DND-41 (cell line): ENCODE data around the gene RAB43.

ENCODE experiments used
- ATAC-seq: fragments of 200-7000 bp; cut with Tn5 transposase; 3 replicates; pipeline ENCODE4 v1.9.1; 2021; ENCODE audit warnings: low read depth; ENCODE audit not compliant: insufficient read depth
- DNase-seq: peaks from one replicate; pipeline ENCODE4 v3.0.0-alpha.2; 2020
- H2AFZ ChIP-seq: 2 replicates; pipeline ENCODE4 v1.6.0; 2012; ENCODE audit warnings: low read depth, low read length
- H3K27ac ChIP-seq: 2 replicates; pipeline ENCODE4 v1.5.1; 2012; ENCODE audit warnings: low read length, inconsistent platforms
- H3K27me3 ChIP-seq: fragments of 200-600 bp; sonication (generic); 2 replicates; pipeline ENCODE4 v1.6.0; 2012; ENCODE audit warnings: low read length, mild to moderate bottlenecking, inconsistent platforms; ENCODE audit not compliant: insufficient read depth, poor library complexity
- H3K36me3 ChIP-seq: 2 replicates; pipeline ENCODE4 v1.5.1; 2012; ENCODE audit warnings: low read length, inconsistent platforms; ENCODE audit not compliant: insufficient read depth
- H3K4me1 ChIP-seq: 2 replicates; pipeline ENCODE4 v1.5.1; 2012; ENCODE audit warnings: mild to moderate bottlenecking, low read length; ENCODE audit not compliant: insufficient read depth
- H3K4me2 ChIP-seq: 2 replicates; pipeline ENCODE4 v1.6.0; 2012; ENCODE audit warnings: mild to moderate bottlenecking, moderate library complexity, low read length, inconsistent platforms; ENCODE audit not compliant: insufficient read depth
- H3K4me3 ChIP-seq, 2 experiments: fragments of 200-600 bp in 1 of 2; shearing (Covaris generic) in 1 of 2; 2 replicates each; pipeline ENCODE4 v1.5.1; 2012 to 2016; ENCODE audit warnings: inconsistent platforms in 2 of 2, low read length in 2 of 2, mild to moderate bottlenecking in 2 of 2, low read depth in 1 of 2, moderate library complexity in 1 of 2
- H3K79me2 ChIP-seq: 2 replicates; pipeline ENCODE4 v1.6.0; 2012; ENCODE audit warnings: low read length, inconsistent platforms; ENCODE audit not compliant: insufficient read depth
- H3K9ac ChIP-seq: 2 replicates; pipeline ENCODE4 v1.6.0; 2012; ENCODE audit warnings: low read depth, mild to moderate bottlenecking, inconsistent platforms, low read length, moderate library complexity
- H3K9me3 ChIP-seq: 2 replicates; pipeline ENCODE4 v1.5.1; 2012; ENCODE audit warnings: low read length, moderate library complexity, mild to moderate bottlenecking, inconsistent platforms; ENCODE audit not compliant: insufficient read depth, severe bottlenecking
- H4K20me1 ChIP-seq: 2 replicates; pipeline ENCODE4 v1.6.0; 2012; ENCODE audit warnings: low read length; ENCODE audit not compliant: insufficient read depth
- CTCF ChIP-seq: IDR thresholded peaks from 2 replicates; pipeline ENCODE4 v1.5.1; 2012; ENCODE audit warnings: borderline replicate concordance, low read length, moderate library complexity, mild to moderate bottlenecking; ENCODE audit not compliant: poor library complexity, severe bottlenecking; ENCODE audit errors: extremely low read depth
- EZH2 ChIP-seq: IDR thresholded peaks from 3 replicates; pipeline ENCODE4 v1.6.1; 2012; ENCODE audit warnings: borderline replicate concordance, low read depth, mild to moderate bottlenecking, moderate library complexity, low read length, inconsistent platforms; ENCODE audit not compliant: severe bottlenecking

RAB43 gene

GRCh38 chr3:129132097-129132866, 10.7 kb upstream of the RAB43 start:
- no peak for DNase-seq
- H3K27me3 ChIP-seq: no peaks in the 10 kb centered on the region
- no peaks in the 10 kb centered on the region for H3K79me2 ChIP-seq
- peaks cover 3% of the 10 kb centered on the region; the same call in 1 of the 2 replicates for H4K20me1 ChIP-seq
- TF ChIP-seq EZH2 (no peak), CTCF (no peak)
- no peaks in the 10 kb centered on the region for H3K9me3 ChIP-seq
- no peak overlapping the region for H3K27ac ChIP-seq
- ATAC-seq: no peak
- H3K4me1 ChIP-seq: no peaks in the 10 kb centered on the region
- H3K36me3 ChIP-seq: peaks cover 81% of the 10 kb centered on the region
- H2AFZ ChIP-seq: no peak overlapping the region
- no peak overlapping the region for H3K4me3 ChIP-seq
- H3K4me2 ChIP-seq: no peak overlapping the region
- no peak overlapping the region for H3K9ac ChIP-seq

GRCh38 chr3:129131465-129132088, 10.0 kb upstream of the RAB43 start:
- Histone ChIP-seq H3K9me3 (no peaks in the 10 kb centered on the region), H2AFZ (no peak overlapping the region), H3K4me3 (no peak overlapping the region), H3K79me2 (no peaks in the 10 kb centered on the region), H3K4me2 (no peak overlapping the region), H3K36me3 (peaks cover 84% of the 10 kb centered on the region), H3K27ac (no peak overlapping the region), H4K20me1 (peaks cover 3% of the 10 kb centered on the region), H3K9ac (no peak overlapping the region), H3K4me1 (no peaks in the 10 kb centered on the region), H3K27me3 (no peaks in the 10 kb centered on the region)
- no peak for DNase-seq
- ATAC-seq: no peak
- no peak for TF ChIP-seq CTCF
- no peak for TF ChIP-seq EZH2

- H3K4me1 ChIP-seq: no peaks in the 10 kb centered on the region
- H4K20me1 ChIP-seq: peaks cover 3% of the 10 kb centered on the region
- no peak overlapping the region for H2AFZ ChIP-seq
- H3K36me3 ChIP-seq: peaks cover 84% of the 10 kb centered on the region
- no peaks in the 10 kb centered on the region for H3K79me2 ChIP-seq
- ATAC-seq: no peak
- H3K4me3 ChIP-seq: no peak overlapping the region
- H3K27ac ChIP-seq: no peak overlapping the region
- H3K27me3 ChIP-seq: no peaks in the 10 kb centered on the region
- DNase-seq: no peak
- H3K9me3 ChIP-seq: no peaks in the 10 kb centered on the region
- H3K9ac ChIP-seq: no peak overlapping the region
- TF ChIP-seq CTCF (no peak), EZH2 (no peak)
- no peak overlapping the region for H3K4me2 ChIP-seq
These were observed 8.7 kb upstream of the RAB43 start for GRCh38 chr3:129130291-129130813.
